GM23248 (cell line): ENCODE measurements around the gene SYNJ2BP. TPM values are rescaled to one million over a fixed set of nuclear protein-coding genes. Genes with fewer than 3 reads are reported as not detected.
"Not testable (repeated sequence)": the region's sequence is repeated elsewhere in the genome, so short reads cannot be mapped to it uniquely, and the experiment has no call there.

Experiments used
- DNase-seq: peaks from one replicate; pipeline ENCODE4 v3.0.0-alpha.2; 2015
- H2AFZ ChIP-seq: fragments of 200-600 bp; sonication (generic); 2 replicates; pipeline ENCODE4 v1.6.1; 2016; ENCODE audit warnings: antibody characterized with exemption
- H3F3A ChIP-seq: fragments of 200-600 bp; sonication (generic); 2 replicates; pipeline ENCODE4 v1.6.1; 2016; ENCODE audit warnings: mild to moderate bottlenecking, antibody characterized with exemption, mixed run types; ENCODE audit not compliant: insufficient read depth
- H3K27ac ChIP-seq: fragments of 200-600 bp; sonication (generic); 2 replicates; pipeline ENCODE4 v1.5.1; 2016; ENCODE audit warnings: mild to moderate bottlenecking
- H3K27me3 ChIP-seq: fragments of 200-600 bp; sonication (generic); replicated peaks from 2 replicates; pipeline ENCODE4 v1.6.1; 2016; ENCODE audit warnings: mild to moderate bottlenecking; ENCODE audit not compliant: insufficient read depth
- H3K36me3 ChIP-seq: fragments of 200-600 bp; sonication (generic); 2 replicates; pipeline ENCODE4 v1.6.1; 2016; ENCODE audit warnings: low read depth, mild to moderate bottlenecking
- H3K4me1 ChIP-seq: fragments of 200-600 bp; sonication (generic); 2 replicates; pipeline ENCODE4 v1.6.1; 2016; ENCODE audit warnings: mild to moderate bottlenecking; ENCODE audit not compliant: insufficient read depth
- H3K4me2 ChIP-seq: fragments of 200-600 bp; sonication (generic); one replicate; pipeline ENCODE4 v1.6.1; 2016; ENCODE audit warnings: mild to moderate bottlenecking; ENCODE audit not compliant: unreplicated experiment
- H3K4me3 ChIP-seq: fragments of 200-600 bp; sonication (generic); 2 replicates; pipeline ENCODE4 v1.5.1; 2016; ENCODE audit warnings: mild to moderate bottlenecking
- H3K79me2 ChIP-seq: fragments of 200-600 bp; sonication (generic); 2 replicates; pipeline ENCODE4 v1.6.1; 2016; ENCODE audit warnings: mild to moderate bottlenecking; ENCODE audit not compliant: insufficient read depth
- H3K9ac ChIP-seq: fragments of 200-600 bp; sonication (generic); 2 replicates; pipeline ENCODE4 v1.6.1; 2016; ENCODE audit warnings: mild to moderate bottlenecking
- H3K9me2 ChIP-seq: fragments of 200-600 bp; sonication (generic); 2 replicates; pipeline ENCODE4 v1.6.1; 2016; ENCODE audit warnings: mixed run types, mild to moderate bottlenecking, moderate library complexity; ENCODE audit not compliant: insufficient read depth
- H3K9me3 ChIP-seq: fragments of 200-600 bp; sonication (generic); one replicate; pipeline ENCODE4 v1.6.1; 2017; ENCODE audit warnings: low read depth
- H4K20me1 ChIP-seq: fragments of 200-600 bp; sonication (generic); 2 replicates; pipeline ENCODE4 v1.6.0; 2016; ENCODE audit not compliant: insufficient read depth
- EZH2 ChIP-seq: fragments of 200-600 bp; sonication (generic); IDR thresholded peaks from 2 replicates; pipeline ENCODE4 v1.6.1; 2018; ENCODE audit warnings: antibody characterized with exemption, mild to moderate bottlenecking; ENCODE audit not compliant: insufficient read depth, poor library complexity, severe bottlenecking
- EZH2phosphoT487 ChIP-seq: fragments of 200-600 bp; sonication (generic); IDR thresholded peaks from 2 replicates; pipeline ENCODE4 v1.6.1; 2018; ENCODE audit warnings: antibody characterized with exemption, moderate library complexity, mild to moderate bottlenecking, low read depth; ENCODE audit not compliant: insufficient read depth
- WGBS, 2 experiments: methylation state at CpG; one replicate each; pipeline ENCODE4 v1.1.6; 2015 to 2017; ENCODE audit warnings: low lambda C conversion rate in 2 of 2, low coverage in 1 of 2; ENCODE audit errors: missing lambda C conversion rate in 2 of 2; 5-methylcytosine and 5-hydroxymethylcytosine counted together
- in situ Hi-C: fragments of 300-500 bp; cut with MboI; formaldehyde crosslinking; loops from 2 replicates; pipeline ENCODE4 v1.15.0; 2020
- polyA plus RNA-seq: library from polyadenylated mRNA; unstranded; fragments of >200 nt; fragmentation: Nextera tagmentation; extraction: Ambion mirVana; gene quantifications from 2 replicates; pipeline ENCODE4 v1.2.1, GENCODE V29; 2016
- total RNA-seq: library from RNA; depleted of rRNA; stranded (reverse); fragments of >200 nt; shearing (Covaris generic); gene quantifications from 2 replicates; pipeline ENCODE4 v1.2.3, GENCODE V29; 2014

Gene SYNJ2BP
- total and polyA plus RNA-seq, 2 experiments from 2014 or later, result 12.2 to 27.1 TPM

- 34 to 40% methylated on average over 4 of the region's 4 CpGs for WGBS, 2 experiments
- H3K79me2 ChIP-seq, result no peaks in the 10 kb centered on the region
- no peak overlapping the region for H3K4me2 ChIP-seq
- no peak for DNase-seq
- no peak overlapping the region for H3K4me3 ChIP-seq
- H3K9me3 ChIP-seq, result no peaks in the 10 kb centered on the region
- H3K4me1 ChIP-seq, result no peaks in the 10 kb centered on the region
- in situ Hi-C loops, result no loop called here
- H3K36me3 ChIP-seq, result no peaks in the 10 kb centered on the region
- H2AFZ ChIP-seq, result no peak overlapping the region
- H3K9me2 ChIP-seq, result no peaks in the 10 kb centered on the region
- H3K9ac ChIP-seq, result no peak overlapping the region
- no peak overlapping the region for H3K27ac ChIP-seq
- H4K20me1 ChIP-seq, result no peaks in the 10 kb centered on the region
- no peaks in the 10 kb centered on the region for H3K27me3 ChIP-seq
- no peak for TF ChIP-seq EZH2
- TF ChIP-seq EZH2phosphoT487, result no peak
- no peaks in the 10 kb centered on the region for H3F3A ChIP-seq
These were observed 25.9 kb upstream of the SYNJ2BP start for GRCh38 chr14:70442750-70443149.

GRCh38 chr14:70441641-70442040 lies 24.8 kb upstream of the SYNJ2BP start:
- Histone ChIP-seq H3K36me3 (no peaks in the 10 kb centered on the region), H2AFZ (no peak overlapping the region), H3F3A (no peaks in the 10 kb centered on the region), H3K27ac (no peak overlapping the region), H3K9me3 (no peaks in the 10 kb centered on the region), H3K9ac (no peak overlapping the region), H4K20me1 (no peaks in the 10 kb centered on the region), H3K27me3 (no peaks in the 10 kb centered on the region), H3K4me2 (no peak overlapping the region), H3K4me3 (no peak overlapping the region), H3K9me2 (no peaks in the 10 kb centered on the region), H3K4me1 (no peaks in the 10 kb centered on the region), H3K79me2 (no peaks in the 10 kb centered on the region)
- 10 to 16% methylated on average over 3 of the region's 3 CpGs for WGBS, 2 experiments
- in situ Hi-C loops, result no loop called here
- DNase-seq, result no peak
- TF ChIP-seq EZH2, result no peak
- no peak for TF ChIP-seq EZH2phosphoT487

- no peak for DNase-seq
- H3K9me3 ChIP-seq, result no peaks in the 10 kb centered on the region
- TF ChIP-seq EZH2 (no peak), EZH2phosphoT487 (no peak)
- H3K27me3 ChIP-seq, result no peaks in the 10 kb centered on the region
- no peaks in the 10 kb centered on the region for H3K9me2 ChIP-seq
- in situ Hi-C loops, result no loop called here
- no peaks in the 10 kb centered on the region for H4K20me1 ChIP-seq
- no peak overlapping the region for H3K4me3 ChIP-seq
- H2AFZ ChIP-seq, result no peak overlapping the region
- no peaks in the 10 kb centered on the region for H3K79me2 ChIP-seq
- WGBS, 2 experiments, result 2 to 5% methylated on average over 4 of the region's 4 CpGs
- no peak overlapping the region for H3K4me2 ChIP-seq
- H3K9ac ChIP-seq, result no peak overlapping the region
- H3F3A ChIP-seq, result no peaks in the 10 kb centered on the region
- H3K4me1 ChIP-seq, result no peaks in the 10 kb centered on the region
- no peak overlapping the region for H3K27ac ChIP-seq
- no peaks in the 10 kb centered on the region for H3K36me3 ChIP-seq
These were observed 20.0 kb upstream of the SYNJ2BP start for GRCh38 chr14:70436867-70437266.

GRCh38 chr14:70426555-70426954 lies 9.7 kb upstream of the SYNJ2BP start:
- H3F3A ChIP-seq, H3K9me3 ChIP-seq, H3K9ac ChIP-seq, H3K4me2 ChIP-seq, H3K4me3 ChIP-seq, H2AFZ ChIP-seq, DNase-seq, H4K20me1 ChIP-seq, H3K27ac ChIP-seq, H3K9me2 ChIP-seq, H3K79me2 ChIP-seq, H3K36me3 ChIP-seq, H3K27me3 ChIP-seq, in situ Hi-C loops, H3K4me1 ChIP-seq: not testable (repeated sequence)
- 28 to 35% methylated on average over 4 of the region's 4 CpGs for WGBS, 2 experiments

GRCh38 chr14:70425354-70425753 lies 8.5 kb upstream of the SYNJ2BP start:
- DNase-seq, result no peak
- Histone ChIP-seq H3K9ac (no peak overlapping the region), H4K20me1 (no peaks in the 10 kb centered on the region), H3K27me3 (no peaks in the 10 kb centered on the region), H3F3A (no peaks in the 10 kb centered on the region), H3K4me2 (no peak overlapping the region), H3K4me3 (no peak overlapping the region), H3K9me2 (no peaks in the 10 kb centered on the region), H3K9me3 (no peaks in the 10 kb centered on the region), H3K27ac (no peak overlapping the region), H3K36me3 (no peaks in the 10 kb centered on the region), H2AFZ (no peak overlapping the region), H3K4me1 (no peaks in the 10 kb centered on the region), H3K79me2 (no peaks in the 10 kb centered on the region)
- no peak for TF ChIP-seq EZH2
- no peak for TF ChIP-seq EZH2phosphoT487
- 0% methylated on average over 1 of the region's 1 CpG for WGBS, 2 experiments
- in situ Hi-C loops, result no loop called here
